Stimulated activated CD8-positive, alpha-beta memory T cell treated with anti-CD3 and anti-CD28 coated beads, Interleukin-4, amount 100 ng/mL, for 24 hours (primary cell): ENCODE measurements around the gene ITGAV.
A peak's percentile ranks its signal among the peaks of the same experiment; 100 is the strongest.
"Not testable (repeated sequence)": the region's sequence is repeated elsewhere in the genome, so short reads cannot be mapped to it uniquely, and the experiment has no call there.

Experiments used
- DNase-seq: peaks from one replicate; pipeline ENCODE4 v3.0.0-alpha.2; 2020; ENCODE audit warnings: low read depth

The ITGAV gene

DNA sequence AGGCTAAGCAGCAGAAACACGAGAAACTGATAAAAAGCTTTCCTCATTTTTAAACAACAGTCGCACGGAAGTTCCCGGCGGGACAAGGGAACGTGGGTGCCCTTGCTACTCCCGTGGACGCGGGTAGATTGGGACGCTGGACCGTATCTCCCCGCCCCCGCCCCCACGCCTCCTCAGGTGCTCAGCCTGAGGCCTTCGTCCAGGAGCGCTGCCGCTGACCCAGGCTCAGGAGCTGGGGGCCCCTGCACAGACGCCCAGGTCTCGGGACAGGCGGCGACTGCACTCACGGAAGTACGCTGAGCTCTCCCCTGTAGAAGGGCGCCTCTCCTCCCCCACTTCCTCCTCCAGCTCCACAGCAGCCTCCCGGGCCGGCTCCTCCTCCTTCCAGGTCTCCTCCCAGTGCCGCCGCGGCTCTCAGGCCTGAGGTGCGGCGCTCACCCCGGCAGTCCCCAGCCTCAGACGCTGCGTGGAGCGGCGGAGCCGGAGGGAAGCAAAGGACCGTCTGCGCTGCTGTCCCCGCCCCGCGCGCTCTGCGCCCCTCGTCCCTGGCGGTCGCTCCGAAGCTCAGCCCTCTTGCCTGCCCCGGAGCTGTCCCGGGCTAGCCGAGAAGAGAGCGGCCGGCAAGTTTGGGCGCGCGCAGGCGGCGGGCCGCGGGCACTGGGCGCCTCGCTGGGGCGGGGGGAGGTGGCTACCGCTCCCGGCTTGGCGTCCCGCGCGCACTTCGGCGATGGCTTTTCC is at the start of gene ITGAV:
Gene ITGAV (plus strand): TSS at position 445 of the 738 bp plus-strand sequence. CDS start 283 bp downstream, at position 728.
- DNase-seq, result peak; percentile 78

GRCh38 chr2:186540941-186541340 is 48.9 kb upstream of the ITGAV start:
- no peak for DNase-seq

- no peak for DNase-seq
Measured at GRCh38 chr2:186542002-186542401, 47.9 kb upstream of the ITGAV start.

GRCh38 chr2:186543561-186544131 is 46.2 kb upstream of the ITGAV start:
- no peak for DNase-seq

GRCh38 chr2:186544255-186544675 is 45.6 kb upstream of the ITGAV start:
- DNase-seq, result no peak

DNA sequence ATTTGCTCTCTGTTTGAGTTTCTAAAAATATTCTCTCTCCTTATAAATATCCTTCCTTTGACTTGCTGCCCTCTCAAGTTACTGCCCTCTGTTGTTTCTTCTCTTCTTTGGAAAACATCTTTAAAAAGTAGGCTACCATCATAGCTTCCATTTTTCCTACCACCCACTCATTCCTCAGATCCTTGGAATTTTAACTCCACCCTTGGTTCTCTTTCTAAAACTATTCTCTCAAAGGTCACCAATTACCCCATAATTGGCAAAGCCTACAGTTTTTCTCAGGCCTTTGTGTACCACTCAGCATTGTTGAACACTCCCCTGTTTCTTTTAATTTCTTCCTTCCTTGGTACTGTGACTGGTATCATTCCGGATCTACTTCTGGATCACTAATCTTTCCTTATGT is 43.0 kb upstream of the ITGAV start:
- DNase-seq, result no peak

GRCh38 chr2:186551323-186552050 is 38.4 kb upstream of the ITGAV start:
- DNase-seq, result no peak

GRCh38 chr2:186554429-186554828 is 35.4 kb upstream of the ITGAV start:
- DNase-seq, result no peak

DNA sequence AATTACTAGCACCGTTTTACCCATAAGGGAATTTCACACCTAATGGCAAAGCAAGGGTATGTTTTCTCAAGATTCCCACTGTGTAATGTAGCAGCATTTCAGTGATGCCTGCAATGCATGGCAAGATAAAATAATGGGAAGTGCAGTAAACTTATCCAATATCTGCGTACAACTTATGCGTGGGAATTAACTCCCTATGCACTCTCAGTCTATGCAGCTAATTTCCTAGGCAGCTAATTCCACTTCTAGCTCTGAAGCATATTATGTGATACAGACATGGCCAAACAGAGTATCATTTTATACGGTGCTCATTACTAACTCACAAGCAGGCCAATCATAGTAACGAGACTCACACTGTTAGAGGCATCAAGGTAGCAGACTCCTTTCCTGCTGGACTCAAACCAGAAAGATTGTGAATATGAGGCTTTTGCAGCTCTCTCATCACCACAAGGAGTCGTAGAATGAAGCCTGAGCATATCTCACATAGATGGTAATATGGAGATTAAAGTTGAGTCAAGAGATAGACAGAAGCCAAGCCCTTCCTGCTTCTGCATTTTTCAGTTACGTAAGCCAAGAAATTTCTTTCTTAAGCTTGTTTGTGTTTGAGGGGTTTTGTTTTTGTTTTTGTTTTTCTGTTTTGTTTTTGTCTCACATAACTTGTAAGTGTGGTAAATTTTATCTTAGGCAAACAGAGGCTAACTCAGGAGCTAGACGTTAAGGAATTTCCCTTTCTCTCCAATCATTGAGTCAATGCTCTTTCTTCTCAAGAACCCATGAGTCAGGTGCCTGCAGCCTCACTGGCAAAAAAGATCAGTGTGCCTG is 34.8 kb upstream of the ITGAV start:
- no peak for DNase-seq

DNA sequence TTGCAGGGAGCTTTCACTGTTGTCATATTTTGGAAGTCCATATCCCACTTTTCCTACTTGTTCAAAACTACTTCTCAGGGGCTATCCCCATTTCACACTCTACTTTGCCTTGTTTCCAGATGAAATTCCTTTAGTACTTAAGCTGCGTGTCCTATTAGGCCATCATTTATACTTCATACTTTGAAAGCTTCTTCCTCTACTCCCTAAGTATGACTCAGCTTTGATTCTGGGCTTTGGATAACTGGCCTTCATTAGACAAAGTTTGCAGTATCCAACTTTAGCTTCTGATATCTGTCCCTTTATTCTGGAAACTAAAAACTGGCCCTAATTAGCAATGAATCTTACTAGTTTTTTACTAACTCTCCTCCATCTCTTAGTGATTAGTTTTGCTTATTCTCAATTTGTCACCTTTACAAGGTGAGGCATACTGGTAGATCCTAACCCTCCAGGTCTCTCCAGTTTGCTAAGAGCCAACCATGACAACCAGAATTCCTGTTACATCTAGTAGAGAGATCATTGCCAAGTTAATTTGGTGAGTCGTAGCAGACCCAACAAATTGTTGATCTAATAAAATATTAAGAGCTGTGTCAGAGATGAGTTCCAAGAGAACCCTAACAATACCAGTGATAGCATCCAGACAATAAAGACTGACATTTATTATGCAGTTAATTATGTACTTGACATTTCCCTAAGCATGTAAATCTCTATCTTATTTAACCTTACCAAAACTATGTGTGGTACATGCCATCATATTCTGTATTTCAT is 31.2 kb upstream of the ITGAV start:
- DNase-seq, result no peak

- no peak for DNase-seq
Measured at GRCh38 chr2:186559370-186559769, 30.5 kb upstream of the ITGAV start.

DNA sequence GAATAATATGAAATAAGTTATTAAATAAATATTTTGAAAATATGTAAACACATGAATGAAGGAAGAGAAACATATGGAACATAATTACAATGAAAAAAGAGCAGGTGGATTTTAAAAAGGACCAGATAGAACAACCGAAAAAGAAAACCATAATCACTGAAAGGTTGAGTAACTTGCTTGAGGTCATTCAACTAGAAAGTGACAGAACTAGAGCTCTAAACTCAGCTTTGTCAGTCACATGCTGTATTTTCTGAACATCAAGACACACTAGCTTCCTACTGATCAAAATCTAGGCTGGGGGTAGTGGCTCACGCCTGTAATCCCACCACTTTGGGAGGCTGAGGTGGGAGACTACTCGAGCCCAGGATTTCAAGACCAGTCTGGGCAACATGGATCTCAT is 30.0 kb upstream of the ITGAV start:
- no peak for DNase-seq

GRCh38 chr2:186560254-186560653 is 29.6 kb upstream of the ITGAV start:
- DNase-seq, result no peak

- DNase-seq, result no peak
Measured at GRCh38 chr2:186561467-186562208, 28.2 kb upstream of the ITGAV start.

DNA sequence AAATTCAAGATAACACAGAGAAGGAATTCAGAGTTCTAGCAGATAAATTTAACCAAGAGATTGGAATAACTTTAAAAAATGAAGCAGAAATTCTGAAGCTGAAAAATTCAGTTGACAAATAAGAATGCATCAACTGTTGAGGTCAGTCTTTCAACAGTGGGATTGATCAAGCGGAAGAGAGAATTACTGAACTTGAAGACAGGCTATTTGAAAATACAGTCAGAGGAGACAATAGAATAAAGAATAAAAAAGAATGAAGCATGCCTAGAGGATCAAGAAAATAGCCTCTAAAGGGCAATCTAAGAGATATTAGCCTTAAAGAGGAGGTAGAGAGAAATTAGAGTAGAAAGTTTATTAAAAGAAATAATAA is 27.7 kb upstream of the ITGAV start:
- DNase-seq, result no peak

- not testable (repeated sequence) for DNase-seq
Measured at GRCh38 chr2:186568600-186568999, 21.3 kb upstream of the ITGAV start.

- not testable (repeated sequence) for DNase-seq
Measured at GRCh38 chr2:186569127-186569526, 20.7 kb upstream of the ITGAV start.

GRCh38 chr2:186569897-186570296 is 20.0 kb upstream of the ITGAV start:
- no peak for DNase-seq

DNA sequence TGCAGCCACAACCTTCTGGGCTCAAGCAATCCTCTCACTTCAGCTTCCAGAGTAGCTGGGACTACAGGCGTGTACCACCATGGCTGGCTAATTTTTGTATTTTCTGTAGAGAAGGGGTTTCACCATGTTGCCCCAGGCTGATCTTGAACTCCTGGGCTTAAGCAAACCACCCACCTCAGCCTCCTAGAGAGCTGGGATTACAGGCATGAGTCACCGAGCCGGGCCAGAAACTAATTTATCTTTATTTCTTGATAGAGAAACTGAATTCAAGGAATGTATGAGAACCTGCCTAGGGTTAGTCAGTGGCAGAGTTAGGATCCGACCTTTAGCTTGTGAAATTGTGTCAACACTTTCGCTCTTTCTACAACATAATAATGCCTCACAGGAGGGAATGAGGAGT is 19.3 kb upstream of the ITGAV start:
- no peak for DNase-seq

DNA sequence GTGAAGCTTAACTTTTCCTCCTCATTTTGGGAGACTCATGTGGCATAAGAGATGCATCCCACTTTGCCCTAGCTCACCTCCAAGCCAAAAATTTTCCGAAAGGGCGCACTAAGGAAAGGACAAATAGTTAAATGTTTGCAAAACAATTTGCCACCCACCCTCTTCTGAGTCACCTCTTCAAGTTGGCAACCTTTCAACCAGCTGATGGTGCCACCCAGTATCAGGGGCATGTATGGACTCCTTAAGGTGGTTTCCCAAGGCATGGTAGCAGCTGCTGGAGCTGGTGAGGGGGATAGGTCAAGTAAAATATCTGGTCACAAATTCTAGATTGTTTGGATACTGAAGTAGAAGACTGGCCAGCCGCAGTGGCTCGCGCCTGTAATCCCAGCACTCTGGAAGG is 17.2 kb upstream of the ITGAV start:
- DNase-seq, result no peak

DNA sequence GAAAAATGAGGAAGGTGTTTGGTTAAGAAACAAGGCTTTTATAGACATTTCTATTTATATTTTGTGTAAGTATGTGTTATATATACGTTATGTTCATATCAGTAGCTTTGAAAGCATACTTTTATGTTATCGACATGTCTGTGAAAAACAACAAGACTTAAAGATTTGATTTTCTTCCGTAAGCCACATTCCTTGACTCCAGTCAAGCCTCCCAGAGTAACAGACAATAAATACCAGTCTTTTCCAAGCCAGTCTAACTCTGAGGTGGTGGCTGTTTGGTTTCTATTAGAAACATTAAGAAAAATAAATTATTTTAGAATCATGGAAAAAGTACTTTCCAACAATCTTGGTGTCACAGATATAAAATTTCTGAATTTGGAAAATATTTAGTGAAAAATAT is 16.3 kb upstream of the ITGAV start:
- no peak for DNase-seq
